GM18858 (cell line): ENCODE data around the gene MAP3K14.

ENCODE experiments used
- ATAC-seq: cut with Tn5 transposase; IDR thresholded peaks from one replicate; pipeline ENCODE4 v1.9.1; 2021; ENCODE audit not compliant: unreplicated experiment

The MAP3K14 gene

GRCh38 chr17:45339646-45340605, 23.1 kb upstream of the MAP3K14 start:
- ATAC-seq: no peak

- ATAC-seq: no peak
Measured at GRCh38 chr17:45338996-45339535, 22.2 kb upstream of the MAP3K14 start.

GRCh38 chr17:45338023-45338781, 21.4 kb upstream of the MAP3K14 start:
- no peak for ATAC-seq

GRCh38 chr17:45336390-45337182, 19.8 kb upstream of the MAP3K14 start:
- no peak for ATAC-seq

GRCh38 chr17:45335721-45336120, 18.9 kb upstream of the MAP3K14 start:
- no peak for ATAC-seq

- ATAC-seq: no peak
Measured at GRCh38 chr17:45334701-45335677, 18.2 kb upstream of the MAP3K14 start.

- ATAC-seq: no peak
Measured at GRCh38 chr17:45334231-45334630, 17.4 kb upstream of the MAP3K14 start.

- ATAC-seq: no peak
Measured at GRCh38 chr17:45333702-45334092, 16.9 kb upstream of the MAP3K14 start.

GRCh38 chr17:45332989-45333701, 16.3 kb upstream of the MAP3K14 start:
- ATAC-seq: no peak

- ATAC-seq: no peak
Measured at GRCh38 chr17:45332505-45332904, 15.7 kb upstream of the MAP3K14 start.

GRCh38 chr17:45326626-45327025, 9.8 kb upstream of the MAP3K14 start:
- ATAC-seq: no peak

- no peak for ATAC-seq
Measured at GRCh38 chr17:45325810-45326209, 9.0 kb upstream of the MAP3K14 start.

- no peak for ATAC-seq
Measured at GRCh38 chr17:45324336-45324735, 7.5 kb upstream of the MAP3K14 start.

GRCh38 chr17:45322168-45322567, 5.3 kb upstream of the MAP3K14 start:
- no peak for ATAC-seq

- ATAC-seq: no peak
Measured at GRCh38 chr17:45320931-45321461, 4.2 kb upstream of the MAP3K14 start.

- ATAC-seq: no peak
Measured at GRCh38 chr17:45320349-45320930, 3.6 kb upstream of the MAP3K14 start.

GRCh38 chr17:45319239-45319703, 2.5 kb upstream of the MAP3K14 start:
- no peak for ATAC-seq

GRCh38 chr17:45318561-45319230, 1.9 kb upstream of the MAP3K14 start:
- no peak for ATAC-seq
